HG02798 (cell line): ENCODE results near the gene TMEM82.

ENCODE experiments used
- ATAC-seq: cut with Tn5 transposase; IDR thresholded peaks from one replicate; pipeline ENCODE4 v1.9.1; 2021; ENCODE audit warnings: mild to moderate bottlenecking; ENCODE audit not compliant: unreplicated experiment, poor library complexity

TMEM82 gene

DNA sequence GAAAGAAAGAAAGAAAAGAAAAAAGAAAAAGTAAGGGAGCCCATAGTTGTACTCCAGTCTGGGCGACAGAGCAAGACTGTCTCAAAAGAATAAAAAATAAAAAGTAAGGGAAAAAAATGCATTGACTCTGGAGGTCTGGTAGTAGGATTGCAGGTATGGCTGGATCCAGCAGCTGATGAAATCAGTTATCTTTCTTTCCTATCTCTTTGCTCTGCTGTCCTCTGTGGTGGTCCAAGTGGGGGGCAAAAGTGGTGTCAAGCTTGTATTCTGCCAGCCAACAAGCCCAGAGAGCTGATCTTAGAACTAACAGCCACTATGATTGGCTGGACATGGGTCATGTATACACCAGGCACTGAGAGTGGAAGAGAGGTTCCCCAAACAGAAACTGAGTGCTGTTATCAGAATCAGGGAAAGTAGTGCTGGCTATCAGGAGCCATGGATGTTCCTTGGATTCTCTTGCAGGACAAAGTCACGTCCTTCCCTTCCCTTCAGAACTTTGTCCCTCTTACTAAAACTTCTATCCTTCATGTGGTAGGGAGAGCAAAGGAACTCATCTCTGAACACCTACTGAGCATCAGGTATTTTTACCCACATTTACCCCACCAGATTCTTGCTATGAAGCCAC is 12.8 kb downstream of the TMEM82 start:
- ATAC-seq = no peak

DNA sequence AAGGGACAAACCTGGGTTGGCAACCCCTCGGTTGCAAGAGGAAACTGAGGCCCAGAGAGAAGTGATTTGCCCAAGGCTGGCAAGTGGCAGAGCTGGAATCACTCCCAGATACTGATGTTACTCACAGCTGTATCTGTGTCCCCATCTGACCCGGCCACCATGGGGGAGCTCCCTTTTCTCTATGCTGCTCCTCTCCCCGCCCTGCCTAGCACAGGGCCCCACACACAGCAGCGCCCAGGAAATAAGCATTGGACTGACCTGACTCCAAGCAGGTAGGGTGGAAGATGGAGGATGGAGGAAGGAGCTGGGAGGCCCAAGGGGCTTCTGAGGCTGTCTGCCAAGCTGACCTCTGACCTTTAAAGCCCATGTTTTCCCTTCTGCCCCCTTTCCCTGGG is 13.3 kb downstream of the TMEM82 start:
- no peak for ATAC-seq

DNA sequence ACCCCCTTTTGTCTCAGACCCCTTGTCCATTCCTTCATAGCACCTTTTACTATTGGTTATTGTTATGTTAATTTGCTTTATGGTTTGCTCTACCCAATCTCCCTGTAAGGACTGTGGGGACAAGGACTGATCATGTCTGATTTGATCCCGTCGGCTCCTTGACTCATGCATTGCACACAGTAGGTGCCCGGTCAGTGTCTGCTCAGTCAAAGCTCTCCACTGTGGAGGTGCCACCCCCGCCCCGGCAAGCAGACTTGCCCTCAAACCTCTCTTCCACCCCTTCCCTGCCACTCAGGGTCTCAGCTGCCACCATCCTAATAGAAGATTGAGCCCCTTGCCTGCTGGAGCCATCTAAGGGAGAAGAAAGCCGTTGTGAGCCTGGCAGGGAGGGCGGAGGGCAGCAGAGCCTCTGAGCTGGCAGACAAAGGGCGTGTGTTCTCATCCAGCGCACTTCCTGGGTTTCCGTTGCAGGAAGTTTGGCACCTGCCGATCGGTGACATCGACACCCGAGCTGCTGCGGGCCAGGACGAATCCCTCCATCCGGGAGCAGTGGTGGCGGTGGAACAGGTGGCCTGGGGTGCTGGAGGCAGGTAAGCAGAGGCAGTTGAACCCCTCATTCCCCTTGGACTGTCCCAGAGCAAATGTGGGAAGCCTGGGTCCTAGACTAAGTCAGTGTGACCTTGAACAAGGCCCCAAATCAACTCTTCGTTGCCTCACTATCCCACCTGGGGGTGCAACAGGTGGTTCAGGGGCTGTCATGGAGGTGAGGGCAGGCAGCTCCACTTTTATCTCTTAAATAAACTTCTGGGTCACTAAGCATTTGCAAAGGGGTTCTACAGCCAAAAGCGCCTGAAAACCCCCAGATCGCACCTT is 14.1 kb downstream of the TMEM82 start:
- no peak for ATAC-seq

DNA sequence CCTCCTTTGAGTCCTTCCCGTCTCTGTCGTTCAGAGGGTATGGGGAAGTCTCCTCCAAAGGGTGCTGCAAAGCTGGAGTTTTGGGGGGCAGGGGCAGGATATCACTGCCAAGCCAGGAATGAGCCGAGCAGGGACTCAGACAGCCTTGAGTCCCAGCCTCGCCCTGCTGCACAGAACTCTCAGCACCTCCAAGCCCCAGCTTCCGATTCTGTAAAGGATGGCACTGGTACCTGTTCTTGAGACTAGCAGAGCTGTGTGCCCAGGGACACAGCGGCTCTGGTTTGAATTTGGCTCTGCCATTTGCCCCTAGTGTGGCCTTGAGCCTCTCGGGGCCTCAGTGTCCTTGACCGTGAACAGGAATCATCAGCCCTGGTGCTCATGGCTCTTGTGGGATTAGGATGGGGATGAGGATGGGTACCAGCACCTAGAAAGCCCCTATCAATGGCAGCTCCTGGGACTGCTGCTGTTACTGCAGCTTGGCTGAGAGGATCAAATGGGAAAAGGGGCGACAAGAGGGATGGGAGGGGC is 14.8 kb downstream of the TMEM82 start:
- ATAC-seq = no peak

DNA sequence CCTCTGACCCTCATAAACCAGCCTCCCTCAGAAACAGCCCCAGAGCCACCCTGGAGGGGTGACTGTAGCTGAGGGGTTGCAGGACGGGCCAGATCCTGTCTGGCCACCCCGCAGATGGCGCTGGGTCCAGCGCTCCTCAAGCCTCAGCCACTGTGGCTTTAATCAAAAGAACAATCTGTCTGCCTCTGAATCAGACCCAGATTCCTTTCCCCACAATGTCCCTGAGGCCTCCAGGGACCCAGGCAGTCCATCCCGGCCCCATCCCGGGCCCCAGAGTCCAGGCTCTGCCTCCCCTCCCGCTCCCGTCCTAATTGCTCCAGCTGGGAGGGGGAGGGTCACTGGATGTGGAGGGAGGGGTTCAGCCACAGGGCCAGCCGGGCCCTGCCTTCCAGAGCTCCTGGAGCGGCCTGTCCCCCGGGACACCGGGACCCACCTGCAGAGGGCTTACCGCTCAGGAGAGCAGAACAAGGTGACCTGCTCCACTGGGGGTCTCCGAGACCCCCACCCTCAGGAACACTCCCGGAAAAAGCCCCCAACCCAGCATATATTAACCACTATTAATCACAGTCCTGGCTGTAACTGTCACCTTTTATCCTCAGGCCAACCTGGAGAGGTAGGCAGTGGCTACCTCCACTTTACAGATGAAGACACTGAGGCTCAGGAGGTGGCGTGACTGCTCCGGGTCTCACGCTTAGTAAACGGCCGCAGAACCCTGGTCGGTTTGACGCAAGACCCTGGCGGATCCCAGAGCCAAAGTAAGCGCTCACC is 15.5 kb downstream of the TMEM82 start:
- no peak for ATAC-seq

DNA sequence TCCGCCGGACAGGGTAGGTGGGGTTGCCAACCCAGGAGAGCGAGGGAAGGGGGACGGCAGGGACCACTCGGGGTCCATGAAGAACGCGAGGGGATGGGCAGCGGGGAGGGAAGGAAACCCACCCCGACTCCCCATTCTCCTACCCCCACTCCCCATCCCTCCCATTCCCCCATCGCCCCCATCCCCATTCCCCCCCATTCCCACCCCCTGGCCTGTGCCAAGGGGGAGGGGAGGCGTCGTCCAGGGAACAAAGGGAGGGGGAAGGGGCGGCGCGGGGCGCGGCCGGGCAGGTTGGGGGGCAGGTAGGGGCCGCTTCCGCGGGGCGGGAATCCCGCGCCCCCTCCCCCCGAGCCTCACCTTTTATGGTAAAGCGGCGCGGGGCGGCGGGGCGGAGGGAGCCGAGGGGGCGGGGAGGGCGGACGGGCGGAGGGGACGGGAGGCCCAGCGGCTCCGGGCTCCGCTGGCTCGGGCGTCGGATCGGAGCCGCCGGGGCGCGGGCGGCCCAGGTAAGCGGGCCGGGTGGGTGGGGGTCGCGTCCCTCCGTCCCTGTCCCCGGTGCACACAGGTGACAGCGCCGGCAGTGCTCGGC is 16.1 kb downstream of the TMEM82 start, which contains the start of gene FBLIM1:
Gene FBLIM1 (plus strand): TSS at position 453 of the 589 bp plus-strand sequence. CDS start 6,189 bp downstream, outside the sequence.
- ATAC-seq = no peak

DNA sequence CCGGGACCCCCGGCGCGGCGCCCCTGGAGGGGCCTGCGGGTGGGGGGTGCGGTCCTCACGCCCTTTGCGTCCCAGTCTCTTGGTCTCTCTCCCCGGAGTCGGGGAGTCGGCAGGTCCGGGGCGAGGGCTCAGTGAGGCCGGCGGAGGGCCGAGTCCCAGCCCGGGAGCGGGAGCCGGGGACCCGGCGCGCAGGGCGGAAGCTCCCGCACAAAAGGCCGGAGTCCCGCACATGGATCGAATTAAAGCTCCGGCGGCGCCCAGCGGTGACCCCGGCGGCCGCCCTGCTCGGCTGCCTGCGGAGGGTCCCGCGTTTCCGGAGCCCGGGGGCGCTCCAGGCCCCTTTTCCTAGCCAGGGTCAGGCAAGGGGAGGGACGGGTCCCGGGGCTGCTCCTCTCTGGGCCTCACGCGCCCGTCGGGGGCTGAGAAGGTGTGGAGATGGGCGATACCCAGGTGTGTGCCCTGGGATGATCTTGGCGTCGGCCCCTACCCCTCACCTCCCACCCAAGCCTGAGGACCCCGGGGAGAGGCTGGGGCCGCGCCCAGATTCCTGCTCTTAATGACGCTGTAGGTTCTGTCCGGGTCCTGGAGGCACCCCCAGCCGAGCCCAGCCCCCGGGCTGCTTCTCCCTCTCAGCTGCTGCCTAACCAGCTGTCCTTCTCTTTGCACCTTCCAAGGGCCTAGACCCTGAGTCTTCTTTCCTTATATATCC is 16.8 kb downstream of the TMEM82 start:
- no peak for ATAC-seq

DNA sequence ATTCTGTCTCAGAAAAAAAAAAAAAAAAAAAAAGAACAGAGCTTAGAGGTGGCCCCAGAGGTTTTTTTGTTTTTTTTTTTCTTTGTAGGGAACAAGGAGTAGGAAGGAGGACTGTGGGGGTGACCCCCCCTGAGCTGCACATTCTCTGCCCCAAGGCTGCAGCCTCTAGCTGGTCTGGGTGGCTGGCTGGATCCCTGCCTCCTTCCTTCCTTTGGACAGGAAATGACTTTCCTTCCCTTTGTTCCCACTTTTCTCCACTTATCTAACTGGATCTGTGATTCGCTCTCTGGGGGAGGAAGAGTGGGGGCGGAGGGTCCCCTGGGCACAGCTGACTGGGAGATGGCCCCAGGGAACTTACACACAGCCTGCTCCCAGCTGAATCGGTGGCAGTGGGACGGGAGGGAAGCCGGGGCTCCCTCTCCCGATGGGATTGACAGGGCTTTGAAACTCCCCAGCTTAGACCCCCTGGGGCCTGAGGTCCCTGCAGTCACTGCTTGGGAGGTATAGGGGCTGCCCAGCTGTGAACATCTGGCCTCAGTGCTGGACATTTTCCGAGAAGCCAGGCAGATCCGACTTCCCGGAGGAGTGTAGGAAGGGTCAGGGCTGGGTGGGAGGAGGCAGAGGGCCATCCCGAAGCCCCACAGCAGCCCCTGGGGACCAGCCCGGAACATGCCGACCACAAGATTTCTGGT is 18.4 kb downstream of the TMEM82 start:
- ATAC-seq = no peak

DNA sequence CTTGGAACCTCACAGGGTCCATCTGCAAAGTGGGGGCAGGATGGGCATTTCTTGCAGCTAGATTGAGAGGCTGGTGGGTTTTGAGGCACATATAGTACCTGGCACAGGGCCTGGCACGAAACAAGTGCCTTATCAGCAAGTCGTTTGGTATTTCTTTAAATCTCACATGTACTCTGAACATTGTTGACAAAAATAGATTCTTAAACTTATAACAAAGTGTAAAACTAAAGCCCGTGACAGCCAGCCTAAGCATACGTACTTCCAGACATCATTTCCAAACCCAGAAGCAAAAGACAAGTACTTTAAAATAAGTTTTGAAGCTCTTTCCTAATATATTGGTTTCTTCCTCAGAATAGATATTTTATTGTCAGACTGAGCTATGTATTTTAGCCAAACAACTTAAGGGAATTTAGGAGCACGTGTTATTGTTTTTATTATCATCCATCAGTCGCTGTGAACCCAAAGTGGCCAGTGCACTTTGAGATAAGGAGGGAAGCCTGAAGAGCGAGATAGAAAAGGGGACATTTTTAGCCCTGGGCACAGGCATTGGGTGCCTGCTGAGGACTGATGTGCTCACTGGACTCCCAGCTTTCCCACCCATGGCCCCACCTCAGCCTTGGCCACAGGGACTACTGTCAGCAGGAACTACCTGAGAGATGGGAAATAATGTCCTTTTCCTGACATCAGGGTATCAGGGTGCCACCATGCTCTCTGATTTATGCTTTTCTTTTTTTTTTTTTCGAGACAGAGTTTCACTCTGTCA is 19.2 kb downstream of the TMEM82 start:
- no peak for ATAC-seq

DNA sequence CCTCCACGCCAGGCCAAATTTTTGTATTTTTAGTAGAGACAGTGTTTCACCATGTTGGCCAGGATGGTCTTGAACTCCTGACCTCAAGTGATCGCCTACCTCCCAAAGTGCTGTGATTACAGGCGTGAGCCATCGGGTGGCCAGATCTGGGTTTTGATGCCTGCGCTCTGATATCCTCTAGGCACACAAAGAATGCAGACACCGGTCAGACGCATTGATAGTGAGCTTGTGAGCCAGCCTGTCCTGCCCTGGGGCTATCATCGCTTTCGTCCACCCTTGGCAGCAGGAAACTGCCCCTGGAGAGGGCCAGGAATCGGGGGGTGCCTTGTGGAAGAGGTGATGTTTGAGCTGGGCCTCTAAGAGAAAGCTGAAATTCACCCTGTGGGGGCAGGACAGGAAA is 20.2 kb downstream of the TMEM82 start:
- no peak for ATAC-seq

DNA sequence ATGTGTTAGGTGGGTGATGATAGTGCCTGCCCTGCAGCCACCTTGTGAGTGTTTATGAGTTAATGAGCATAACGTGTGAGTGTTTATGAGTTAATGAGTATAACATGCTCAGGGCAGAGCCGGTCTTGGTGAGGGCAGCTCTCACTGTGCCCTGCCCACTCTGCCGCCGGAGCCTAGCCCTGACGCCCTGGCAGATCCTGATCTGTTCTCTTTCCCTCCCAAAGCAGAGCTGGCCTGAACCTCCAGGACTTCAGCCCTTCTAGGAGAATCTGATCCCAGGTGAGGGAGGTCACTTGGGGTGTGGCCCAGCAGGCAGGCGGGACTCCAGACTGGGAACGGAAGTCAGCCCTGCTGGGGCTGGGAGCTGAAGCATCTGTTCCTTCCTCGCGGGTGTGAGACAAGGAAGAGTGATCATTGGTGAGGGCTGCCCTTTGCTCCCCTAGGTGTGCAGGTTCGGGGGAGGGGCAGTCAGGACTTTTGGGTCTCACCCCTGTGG is 22.0 kb downstream of the TMEM82 start:
- ATAC-seq = no peak

DNA sequence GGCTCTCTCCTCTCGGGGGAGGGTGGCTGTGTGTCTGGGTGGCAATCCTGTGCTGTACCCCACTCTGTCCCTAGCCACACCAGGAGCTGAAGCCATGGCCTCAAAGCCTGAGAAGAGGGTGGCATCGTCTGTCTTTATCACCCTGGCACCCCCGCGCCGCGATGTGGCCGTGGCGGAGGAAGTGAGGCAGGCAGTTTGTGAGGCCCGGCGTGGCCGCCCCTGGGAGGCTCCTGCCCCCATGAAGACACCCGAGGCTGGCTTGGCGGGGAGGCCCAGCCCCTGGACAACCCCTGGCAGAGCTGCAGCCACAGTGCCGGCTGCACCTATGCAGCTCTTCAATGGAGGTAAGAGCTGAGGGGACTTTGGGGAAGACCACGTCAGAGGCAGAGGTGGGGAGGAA is 22.6 kb downstream of the TMEM82 start:
- no peak for ATAC-seq

DNA sequence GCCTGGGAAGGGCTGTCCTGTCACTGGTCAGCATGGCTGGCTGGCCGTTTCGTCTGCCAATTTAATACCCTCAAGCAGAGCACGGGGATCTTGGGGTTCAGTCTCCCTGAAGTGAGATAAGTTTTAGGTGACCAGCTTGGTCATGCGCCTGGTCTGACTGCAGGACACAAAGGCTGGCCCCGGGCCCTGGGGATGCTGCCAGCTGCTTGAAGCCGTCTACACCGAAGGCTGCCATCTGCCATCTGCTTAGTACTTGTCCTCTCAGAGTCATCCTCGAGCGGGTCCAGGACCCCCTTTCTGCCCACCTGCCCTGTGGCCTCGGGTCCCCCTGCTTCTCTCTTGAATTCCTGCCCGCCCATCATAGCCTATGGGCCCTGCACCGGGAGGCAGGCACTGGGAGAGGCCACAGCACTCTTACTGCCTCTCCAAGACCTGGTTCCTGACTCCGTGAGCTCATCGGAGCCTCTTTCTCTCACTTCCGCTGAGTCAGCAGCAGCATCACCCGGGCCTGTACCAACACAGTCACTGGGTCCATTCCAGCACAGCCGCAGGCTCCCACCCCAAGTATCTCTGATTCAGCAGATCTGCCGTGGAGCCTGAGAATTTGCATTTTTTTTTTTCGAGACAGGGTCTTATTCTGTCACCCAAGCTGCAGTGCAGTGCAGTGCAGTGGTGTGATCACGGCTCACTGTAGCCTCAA is 23.3 kb downstream of the TMEM82 start:
- ATAC-seq = no peak

DNA sequence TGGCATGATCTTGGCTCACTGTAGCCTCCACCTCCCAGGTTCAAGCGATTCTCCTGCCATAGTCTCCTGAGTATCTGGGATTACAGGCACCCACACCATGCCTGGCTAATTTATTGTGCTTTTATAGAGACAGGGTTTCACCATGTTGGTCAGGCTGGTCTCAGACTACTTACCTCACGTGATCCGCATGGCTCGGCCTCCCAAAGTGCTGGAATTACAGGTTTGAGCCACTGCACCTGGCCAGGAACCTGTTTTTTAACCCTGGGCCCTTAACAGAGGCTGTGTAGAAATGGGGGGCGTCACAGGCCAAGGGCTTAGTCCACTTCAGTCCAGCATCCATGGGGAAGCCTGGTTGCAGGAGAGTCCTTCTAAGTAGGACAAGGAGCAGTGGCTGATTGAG is 25.6 kb downstream of the TMEM82 start:
- no peak for ATAC-seq

DNA sequence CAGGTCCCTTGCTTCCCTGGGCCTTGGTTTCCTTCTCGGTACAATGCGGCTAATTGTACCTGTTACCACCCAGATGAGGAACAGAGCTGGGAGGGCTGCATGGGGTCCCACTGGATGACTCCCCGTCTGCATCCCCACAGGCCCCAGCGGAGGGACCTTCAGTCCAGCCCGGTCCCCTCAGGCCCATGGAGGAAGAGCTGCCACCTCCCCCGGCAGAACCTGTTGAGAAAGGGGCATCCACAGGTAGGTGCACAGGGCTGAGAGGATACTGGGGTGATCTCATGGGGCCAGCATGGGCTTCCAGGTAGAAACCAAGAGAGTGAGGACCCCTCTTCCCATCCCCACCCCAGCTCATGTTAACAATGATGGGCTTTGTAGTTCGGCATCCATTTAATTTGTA is 26.1 kb downstream of the TMEM82 start:
- no peak for ATAC-seq

DNA sequence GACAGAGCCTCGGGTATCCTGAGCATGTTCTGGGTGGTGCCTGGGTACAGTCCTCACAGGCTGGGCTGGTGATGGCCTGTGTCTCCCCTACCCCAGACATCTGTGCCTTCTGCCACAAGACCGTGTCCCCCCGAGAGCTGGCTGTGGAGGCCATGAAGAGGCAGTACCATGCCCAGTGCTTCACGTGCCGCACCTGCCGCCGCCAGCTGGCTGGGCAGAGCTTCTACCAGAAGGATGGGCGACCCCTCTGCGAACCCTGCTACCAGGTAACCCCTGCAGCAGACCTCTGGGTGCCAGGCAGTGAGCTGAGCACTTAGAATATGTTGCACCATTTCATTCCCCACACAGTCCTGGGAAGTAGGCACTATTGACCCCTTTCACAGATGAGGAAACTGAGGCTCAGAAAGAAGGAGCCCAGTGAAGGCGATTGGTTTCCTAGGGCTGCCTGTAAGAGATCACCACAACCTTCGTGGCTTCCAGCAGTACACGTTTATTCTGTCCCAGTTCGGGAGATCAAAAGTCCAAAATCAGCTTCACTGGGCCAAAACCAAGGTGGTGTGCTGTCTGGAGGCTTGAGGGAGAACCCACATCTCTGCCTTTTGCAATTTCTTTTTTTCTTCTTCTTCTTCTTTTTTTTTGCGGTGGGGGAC is 28.1 kb downstream of the TMEM82 start:
- no peak for ATAC-seq

DNA sequence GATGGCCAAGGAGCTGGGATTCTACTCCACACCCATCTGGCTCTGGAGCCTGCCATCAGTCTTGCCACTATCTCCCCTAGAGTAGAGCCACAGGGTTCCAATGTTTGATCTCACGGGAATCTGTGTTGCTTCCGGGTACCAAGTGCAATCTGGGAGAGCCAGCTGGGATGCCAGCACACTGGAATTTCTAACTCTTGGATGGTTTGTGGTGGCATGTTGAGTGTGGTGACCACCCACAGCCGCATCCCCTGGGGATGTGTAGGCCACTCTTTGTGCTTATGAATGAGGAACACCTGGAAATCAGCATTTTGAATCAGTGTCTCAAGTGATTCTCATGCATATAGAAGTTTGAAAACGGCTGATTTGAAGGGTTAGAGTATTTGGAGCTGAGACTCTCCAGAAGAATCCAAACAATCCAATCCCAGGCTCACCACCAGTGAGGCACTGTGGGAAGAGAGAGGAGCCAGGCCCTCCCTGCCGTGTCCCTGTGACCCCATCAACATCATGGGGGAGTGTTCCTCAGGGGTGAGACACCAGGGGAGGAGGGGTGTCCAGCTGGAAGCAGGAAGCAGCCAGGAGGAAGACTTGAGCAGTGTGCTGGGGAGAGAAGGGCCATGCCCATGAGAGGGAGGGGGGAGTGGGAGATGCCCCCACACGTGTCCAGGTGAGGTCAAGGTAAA is 29.7 kb downstream of the TMEM82 start:
- ATAC-seq = no peak
